OCI-LY1 (cell line): ENCODE measurements around the gene POLR3B.

Source experiments
- CTCF ChIP-seq: fragments of 200-600 bp; sonication (generic), shearing (Covaris generic); IDR thresholded peaks from 2 replicates; pipeline ENCODE4 v1.5.1; 2017; ENCODE audit warnings: mild to moderate bottlenecking, antibody characterized with exemption, low read length, moderate library complexity, mixed read lengths
- EZH2 ChIP-seq: fragments of 200-600 bp; sonication (generic), shearing (Covaris generic); IDR thresholded peaks from 2 replicates; pipeline ENCODE4 v1.8.0; 2017; ENCODE audit warnings: borderline replicate concordance, mixed run types, mild to moderate bottlenecking, antibody characterized with exemption, low read length, moderate library complexity, mixed read lengths

- TF ChIP-seq CTCF (no peak), EZH2 (no peak)
These were observed 61.4 kb downstream of the POLR3B start for GRCh38 chr12:106418970-106419369.
